H9 (cell line): ENCODE measurements around the gene RAB7B. TPM values are rescaled to one million over a fixed set of nuclear protein-coding genes. Genes with fewer than 3 reads are reported as not detected.

Experiments
- DNase-seq: peaks from one replicate; pipeline ENCODE4 v3.0.0-alpha.2; 2017
- H2AFZ ChIP-seq: one replicate; pipeline ENCODE4 v1.6.1; 2013; ENCODE audit warnings: mild to moderate bottlenecking, low read length, control low read depth, moderate library complexity
- H2AK5ac ChIP-seq: 2 replicates; pipeline ENCODE4 v1.6.1; 2013; ENCODE audit warnings: low read length, control low read depth, mixed read lengths; ENCODE audit not compliant: insufficient read length
- H2BK120ac ChIP-seq: one replicate; pipeline ENCODE4 v1.6.1; 2013; ENCODE audit warnings: low read depth, mild to moderate bottlenecking, low read length, control low read depth, inconsistent platforms; ENCODE audit not compliant: poor library complexity, severe bottlenecking
- H2BK12ac ChIP-seq: 2 replicates; pipeline ENCODE4 v1.6.1; 2013; ENCODE audit warnings: low read length, control low read depth, mixed read lengths, low read depth; ENCODE audit not compliant: insufficient read length
- H2BK15ac ChIP-seq: 2 replicates; pipeline ENCODE4 v1.6.1; 2013; ENCODE audit warnings: low read depth, low read length, control low read depth
- H2BK20ac ChIP-seq: one replicate; pipeline ENCODE4 v1.6.1; 2013; ENCODE audit warnings: low read depth, mild to moderate bottlenecking, low read length, control low read depth, inconsistent platforms; ENCODE audit not compliant: poor library complexity, severe bottlenecking
- H2BK5ac ChIP-seq: 2 replicates; pipeline ENCODE4 v1.6.1; 2013; ENCODE audit warnings: low read length, control low read depth, mixed read lengths; ENCODE audit not compliant: insufficient read length
- H3K14ac ChIP-seq: 2 replicates; pipeline ENCODE4 v1.6.1; 2013; ENCODE audit warnings: low read length, control low read depth; ENCODE audit not compliant: insufficient read depth
- H3K18ac ChIP-seq: 2 replicates; pipeline ENCODE4 v1.6.1; 2013; ENCODE audit warnings: low read depth, mild to moderate bottlenecking, mixed read lengths, low read length, control low read depth; ENCODE audit not compliant: insufficient read length
- H3K23ac ChIP-seq: 2 replicates; pipeline ENCODE4 v1.6.1; 2013; ENCODE audit warnings: low read length, control low read depth, mixed read lengths, low read depth; ENCODE audit not compliant: insufficient read length
- H3K23me2 ChIP-seq: 2 replicates; pipeline ENCODE4 v1.6.1; 2013; ENCODE audit warnings: low read depth, mild to moderate bottlenecking, mixed read lengths, low read length, control low read depth; ENCODE audit not compliant: insufficient read length, poor library complexity, severe bottlenecking
- H3K27ac ChIP-seq: 2 replicates; pipeline ENCODE4 v1.5.1; 2013; ENCODE audit warnings: low read length, control low read depth, mixed read lengths, low read depth; ENCODE audit not compliant: insufficient read length
- H3K27me3 ChIP-seq: 2 replicates; pipeline ENCODE4 v1.6.1; 2013; ENCODE audit warnings: low read length, control low read depth, inconsistent platforms; ENCODE audit not compliant: insufficient read depth
- H3K4ac ChIP-seq: 2 replicates; pipeline ENCODE4 v1.6.1; 2013; ENCODE audit warnings: low read depth, mild to moderate bottlenecking, control low read depth, inconsistent platforms, low read length, moderate library complexity
- H3K4me1 ChIP-seq: 2 replicates; pipeline ENCODE4 v1.6.1; 2013; ENCODE audit warnings: low read length, control low read depth, inconsistent platforms; ENCODE audit not compliant: insufficient read depth
- H3K4me2 ChIP-seq: 2 replicates; pipeline ENCODE4 v1.6.1; 2013; ENCODE audit warnings: low read length, control low read depth, mixed read lengths; ENCODE audit not compliant: insufficient read length, insufficient read depth
- H3K56ac ChIP-seq: 2 replicates; pipeline ENCODE4 v1.6.1; 2013; ENCODE audit warnings: low read depth, mild to moderate bottlenecking, mixed read lengths, low read length, control low read depth; ENCODE audit not compliant: insufficient read length
- H3K79me1 ChIP-seq: 2 replicates; pipeline ENCODE4 v1.6.1; 2013; ENCODE audit warnings: low read depth, mild to moderate bottlenecking, moderate library complexity, low read length, control low read depth, inconsistent platforms; ENCODE audit not compliant: insufficient read depth, poor library complexity, severe bottlenecking
- H3K79me2 ChIP-seq: 2 replicates; pipeline ENCODE4 v1.6.1; 2013; ENCODE audit warnings: low read length, control low read depth, inconsistent platforms; ENCODE audit not compliant: insufficient read depth
- H3K9ac ChIP-seq: 2 replicates; pipeline ENCODE4 v1.6.1; 2013; ENCODE audit warnings: low read length, control low read depth, mixed read lengths; ENCODE audit not compliant: insufficient read length; ENCODE audit errors: extremely low read depth
- H3K9me3 ChIP-seq: one replicate; pipeline ENCODE4 v1.6.1; 2013; ENCODE audit warnings: low read depth, low read length, inconsistent platforms; ENCODE audit not compliant: control insufficient read depth
- H3T11ph ChIP-seq: one replicate; pipeline ENCODE4 v1.6.1; 2013; ENCODE audit warnings: mild to moderate bottlenecking, low read length, control low read depth, inconsistent platforms
- H4K20me1 ChIP-seq: one replicate; pipeline ENCODE4 v1.6.1; 2013; ENCODE audit not compliant: control insufficient read depth, insufficient read length, insufficient read depth
- H4K5ac ChIP-seq: 2 replicates; pipeline ENCODE4 v1.6.1; 2013; ENCODE audit warnings: low read depth, mild to moderate bottlenecking, mixed read lengths, low read length, control low read depth; ENCODE audit not compliant: insufficient read length
- H4K8ac ChIP-seq: replicated peaks from 2 replicates; pipeline ENCODE4 v1.6.1; 2013; ENCODE audit warnings: low read length, control low read depth, mixed read lengths, low read depth; ENCODE audit not compliant: insufficient read length
- H4K91ac ChIP-seq: 2 replicates; pipeline ENCODE4 v1.6.1; 2013; ENCODE audit warnings: low read depth, mild to moderate bottlenecking, moderate library complexity, mixed read lengths, low read length, control low read depth; ENCODE audit not compliant: insufficient read length
- H3K27ac Mint-ChIP-seq, 3 experiments: 2 replicates in 2 of 3; 3 replicates in 1 of 3; pipeline ENCODE4 v1.8.0; 2020 to 2021; ENCODE audit warnings: mixed read lengths in 3 of 3, mild to moderate bottlenecking in 1 of 3, moderate library complexity in 1 of 3
- H3K27me3 Mint-ChIP-seq: 2 replicates; pipeline ENCODE4 v1.8.0; 2021; ENCODE audit warnings: low read depth, mild to moderate bottlenecking, moderate library complexity, mixed read lengths
- H3K36me3 Mint-ChIP-seq, 3 experiments: 2 replicates in 2 of 3; 3 replicates in 1 of 3; pipeline ENCODE4 v1.8.0; 2020 to 2021; ENCODE audit warnings: low read depth in 3 of 3, mixed read lengths in 3 of 3; ENCODE audit not compliant: insufficient read depth in 1 of 3
- H3K4me1 Mint-ChIP-seq, 2 experiments: 2 replicates each; pipeline ENCODE4 v1.8.0; 2020; ENCODE audit warnings: mixed read lengths in 2 of 2
- H3K4me3 Mint-ChIP-seq, 2 experiments: 2 replicates in 1 of 2; 3 replicates in 1 of 2; pipeline ENCODE4 v1.8.0; 2020 to 2021; ENCODE audit warnings: mild to moderate bottlenecking in 2 of 2, mixed read lengths in 2 of 2, moderate library complexity in 1 of 2
- H3K9me3 Mint-ChIP-seq, 2 experiments: 2 replicates in 1 of 2; 3 replicates in 1 of 2; pipeline ENCODE4 v1.8.0; 2020; ENCODE audit warnings: mild to moderate bottlenecking in 2 of 2, mixed read lengths in 2 of 2, moderate library complexity in 1 of 2
- CTCF ChIP-seq: fragments of 200-600 bp; sonication (generic); conservative IDR thresholded peaks from 3 replicates; pipeline ENCODE4 v1.8.0; 2021; ENCODE audit warnings: antibody characterized with exemption, mild to moderate bottlenecking
- WGBS: extraction: QIAGEN DNeasy Blood & Tissue Kit; methylation state at CpG from one replicate; pipeline ENCODE4 v1.1.7; 2013; ENCODE audit warnings: missing lambda C conversion rate, low lambda C conversion rate, mixed read lengths; ENCODE audit not compliant: insufficient read length; ENCODE audit errors: extremely low coverage; 5-methylcytosine and 5-hydroxymethylcytosine counted together
- total RNA-seq: library from RNA; stranded (reverse); gene quantifications from 2 replicates; pipeline ENCODE4 v1.2.1, GENCODE V29; 2021

RAB7B gene
- total RNA-seq, 1 experiment from 2014 or later: 0.68 TPM

- no peak overlapping the region for H3K14ac ChIP-seq
- H3K23ac ChIP-seq: no peak overlapping the region
- no peak overlapping the region for H2BK120ac ChIP-seq
- no peak overlapping the region for H4K8ac ChIP-seq
- no peaks in the 10 kb centered on the region for H3K79me1 ChIP-seq
- H3K4me2 ChIP-seq: no peak overlapping the region
- H3K27me3 Mint-ChIP-seq: no peaks in the 10 kb centered on the region; the same call in none of the 2 replicates
- H4K91ac ChIP-seq: no peak overlapping the region
- no peaks in the 10 kb centered on the region for H3K23me2 ChIP-seq
- H3K4me3 Mint-ChIP-seq: no peak overlapping the region
- H2BK5ac ChIP-seq: no peak overlapping the region
- H2BK20ac ChIP-seq: no peak overlapping the region
- no peaks in the 10 kb centered on the region for H3K9me3 ChIP-seq
- H2BK15ac ChIP-seq: no peak overlapping the region
- TF ChIP-seq CTCF: no peak
- peaks cover 0 to 3% of the 10 kb centered on the region in 2 experiments; a peak in 2 of 4 replicates for H3K4me1 Mint-ChIP-seq
- no peak overlapping the region for H2BK12ac ChIP-seq
- no CpG with 5 or more reads among the region's 7 CpGs for WGBS
- H3K79me2 ChIP-seq: no peaks in the 10 kb centered on the region
- no peak overlapping the region for H3K56ac ChIP-seq
- H2AFZ ChIP-seq: no peak overlapping the region
- no peak overlapping the region for H2AK5ac ChIP-seq
- H3K27ac ChIP-seq: no peak overlapping the region
- H4K20me1 ChIP-seq: no peaks in the 10 kb centered on the region
- H3T11ph ChIP-seq: no peak overlapping the region
- H3K27ac Mint-ChIP-seq: no peak overlapping the region
- H3K18ac ChIP-seq: no peak overlapping the region
- H3K9ac ChIP-seq: no peak overlapping the region
- no peaks in the 10 kb centered on the region for H3K4me1 ChIP-seq
- H3K4ac ChIP-seq: no peak overlapping the region
- 0 out of 7 replicates have a peak, but pooled peaks cover 0 to 2% (median 0%) of the 10 kb centered on the region in 3 experiments for H3K36me3 Mint-ChIP-seq
- no peak for DNase-seq
- H3K27me3 ChIP-seq: no peaks in the 10 kb centered on the region
- peaks cover 0 to 2% of the 10 kb centered on the region in 2 experiments; a peak in 2 of 5 replicates for H3K9me3 Mint-ChIP-seq
- H4K5ac ChIP-seq: no peak overlapping the region
Observed at GRCh38 chr1:206022766-206023165, 19.6 kb upstream of the RAB7B start.
